ENCODE measurements around the gene MRPL55. TPM values are rescaled to one million over a fixed set of nuclear protein-coding genes. Genes with fewer than 3 reads are reported as not detected.

MRPL55 gene
- polyA plus RNA-seq, 1 donor from 2014 or later, result 168 TPM

DNA sequence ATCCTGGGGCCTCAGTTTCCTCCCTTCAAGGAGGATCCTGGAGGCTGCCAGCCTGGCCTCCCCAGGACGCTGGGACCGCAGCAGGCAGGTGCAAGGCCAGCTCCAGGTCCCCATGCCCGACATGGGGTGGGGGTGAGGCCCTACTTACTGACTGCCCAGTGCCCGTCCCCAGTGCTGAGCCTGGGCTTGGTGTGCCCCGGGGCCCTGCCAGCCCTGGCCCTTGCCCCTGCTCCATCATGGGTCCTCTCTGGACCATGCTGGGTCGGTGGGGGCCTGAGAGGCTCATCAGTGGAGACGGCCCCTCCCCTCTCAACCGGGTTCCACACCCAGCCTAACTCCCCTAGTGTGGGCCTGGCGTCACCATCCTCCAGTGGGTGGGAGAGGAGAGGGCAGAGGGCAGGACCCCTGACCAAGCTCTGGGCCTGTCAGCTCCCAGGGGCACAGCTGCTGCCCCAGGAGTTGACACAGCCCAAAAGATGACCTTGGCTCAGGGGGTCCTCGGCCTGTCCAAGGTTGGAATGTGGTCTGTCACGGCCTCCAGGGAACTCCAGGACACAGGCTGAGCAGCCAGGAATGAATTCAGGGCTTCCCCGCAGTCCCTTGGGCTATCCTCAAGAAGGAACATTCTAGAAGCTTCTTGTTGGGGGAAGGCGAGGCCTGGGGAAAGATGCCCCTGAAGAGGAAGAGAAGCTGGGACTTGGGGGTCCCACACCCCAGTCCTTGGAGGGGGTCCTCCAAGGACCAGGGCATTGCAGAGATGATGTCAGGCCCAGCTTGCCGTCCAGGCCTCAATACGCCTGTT lies 44.2 kb downstream of the MRPL55 start:
- H3K36me3 ChIP-seq (ENCODE audit: insufficient read depth, low read length), result no peaks in the 10 kb centered on the region
- H3K4me3 ChIP-seq (ENCODE audit: low read length), result no peak overlapping the region
- H3K4me2 ChIP-seq (ENCODE audit: low read length), result no peak overlapping the region
- no peaks in the 10 kb centered on the region for H3K79me2 ChIP-seq (replicated peaks; ENCODE audit: insufficient read depth, low read length)
- no peak overlapping the region for H3K9ac ChIP-seq (ENCODE audit: low read length)
- peaks cover 47% of the 10 kb centered on the region for H3K27me3 ChIP-seq (ENCODE audit: insufficient read depth, low read depth, low read length)
- H2AFZ ChIP-seq (ENCODE audit: low read depth, low read length), result no peak overlapping the region
- TF ChIP-seq SMC3 (conservative IDR thresholded peaks at IDR 0.05; ENCODE audit: poor library complexity) (no peak), EZH2 (IDR thresholded peaks at IDR 0.05; ENCODE audit: borderline replicate concordance, insufficient read depth, low read length, poor library complexity, severe bottlenecking) (no peak), TAF1 (IDR thresholded peaks at IDR 0.05; ENCODE audit: low read depth) (no peak), REST (IDR thresholded peaks at IDR 0.05; ENCODE audit: borderline replicate concordance) (no peak), EP300 (conservative IDR thresholded peaks at IDR 0.05; ENCODE audit: poor library complexity, severe bottlenecking) (no peak), POLR2AphosphoS5 (IDR thresholded peaks at IDR 0.05) (no peak), RAD21 (conservative IDR thresholded peaks at IDR 0.05) (no peak), MXI1 (conservative IDR thresholded peaks at IDR 0.05; ENCODE audit: poor library complexity, severe bottlenecking) (no peak)
- TF ChIP-seq, protein P1, sequence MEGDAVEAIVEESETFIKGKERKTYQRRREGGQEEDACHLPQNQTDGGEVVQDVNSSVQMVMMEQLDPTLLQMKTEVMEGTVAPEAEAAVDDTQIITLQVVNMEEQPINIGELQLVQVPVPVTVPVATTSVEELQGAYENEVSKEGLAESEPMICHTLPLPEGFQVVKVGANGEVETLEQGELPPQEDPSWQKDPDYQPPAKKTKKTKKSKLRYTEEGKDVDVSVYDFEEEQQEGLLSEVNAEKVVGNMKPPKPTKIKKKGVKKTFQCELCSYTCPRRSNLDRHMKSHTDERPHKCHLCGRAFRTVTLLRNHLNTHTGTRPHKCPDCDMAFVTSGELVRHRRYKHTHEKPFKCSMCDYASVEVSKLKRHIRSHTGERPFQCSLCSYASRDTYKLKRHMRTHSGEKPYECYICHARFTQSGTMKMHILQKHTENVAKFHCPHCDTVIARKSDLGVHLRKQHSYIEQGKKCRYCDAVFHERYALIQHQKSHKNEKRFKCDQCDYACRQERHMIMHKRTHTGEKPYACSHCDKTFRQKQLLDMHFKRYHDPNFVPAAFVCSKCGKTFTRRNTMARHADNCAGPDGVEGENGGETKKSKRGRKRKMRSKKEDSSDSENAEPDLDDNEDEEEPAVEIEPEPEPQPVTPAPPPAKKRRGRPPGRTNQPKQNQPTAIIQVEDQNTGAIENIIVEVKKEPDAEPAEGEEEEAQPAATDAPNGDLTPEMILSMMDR (IDR thresholded peaks at IDR 0.05; ENCODE audit: poor library complexity, severe bottlenecking), result no peak
- no peaks in the 10 kb centered on the region for H4K20me1 ChIP-seq (ENCODE audit: insufficient read depth)
- H3F3A ChIP-seq (ENCODE audit: insufficient read depth, low read length, poor library complexity, severe bottlenecking), result no peaks in the 10 kb centered on the region
- no peaks in the 10 kb centered on the region for H3K9me3 ChIP-seq (ENCODE audit: low read length)
- H3K9me2 ChIP-seq (ENCODE audit: insufficient read depth, low read length), result no peaks in the 10 kb centered on the region
- no peak overlapping the region for H3K27ac ChIP-seq (ENCODE audit: low read length)

GRCh38 chr1:228064296-228064695 lies 44.8 kb downstream of the MRPL55 start:
- Histone ChIP-seq H3K4me2 (ENCODE audit: low read length) (no peak overlapping the region), H3K9ac (ENCODE audit: low read length) (no peak overlapping the region), H3F3A (ENCODE audit: insufficient read depth, low read length, poor library complexity, severe bottlenecking) (no peaks in the 10 kb centered on the region), H3K27ac (ENCODE audit: low read length) (no peak overlapping the region), H3K4me3 (ENCODE audit: low read length) (no peak overlapping the region), H3K36me3 (ENCODE audit: insufficient read depth, low read length) (no peaks in the 10 kb centered on the region), H4K20me1 (ENCODE audit: insufficient read depth) (no peaks in the 10 kb centered on the region), H2AFZ (ENCODE audit: low read depth, low read length) (no peak overlapping the region), H3K9me2 (ENCODE audit: insufficient read depth, low read length) (no peaks in the 10 kb centered on the region), H3K27me3 (ENCODE audit: insufficient read depth, low read depth, low read length) (peaks cover 48% of the 10 kb centered on the region), H3K9me3 (ENCODE audit: low read length) (no peaks in the 10 kb centered on the region), H3K79me2 (replicated peaks; ENCODE audit: insufficient read depth, low read length) (no peaks in the 10 kb centered on the region)
- TF ChIP-seq, protein P1 (IDR thresholded peaks at IDR 0.05; ENCODE audit: poor library complexity, severe bottlenecking), result no peak
- TF ChIP-seq RAD21 (conservative IDR thresholded peaks at IDR 0.05), result no peak
- no peak for TF ChIP-seq MXI1 (conservative IDR thresholded peaks at IDR 0.05; ENCODE audit: poor library complexity, severe bottlenecking)
- TF ChIP-seq EP300 (conservative IDR thresholded peaks at IDR 0.05; ENCODE audit: poor library complexity, severe bottlenecking), result no peak
- TF ChIP-seq REST (IDR thresholded peaks at IDR 0.05; ENCODE audit: borderline replicate concordance), result no peak
- TF ChIP-seq POLR2AphosphoS5 (IDR thresholded peaks at IDR 0.05), result no peak
- TF ChIP-seq EZH2 (IDR thresholded peaks at IDR 0.05; ENCODE audit: borderline replicate concordance, insufficient read depth, low read length, poor library complexity, severe bottlenecking), result no peak
- TF ChIP-seq TAF1 (IDR thresholded peaks at IDR 0.05; ENCODE audit: low read depth), result no peak
- no peak for TF ChIP-seq SMC3 (conservative IDR thresholded peaks at IDR 0.05; ENCODE audit: poor library complexity)
